Ovary (tissue), 9 donors: ENCODE measurements around the gene IPO7. TPM values are rescaled to one million over a fixed set of nuclear protein-coding genes. Genes with fewer than 3 reads are reported as not detected.

Experiments
- DNase-seq, 5 donors: peaks; one replicate each; pipeline ENCODE4 v3.0.0-alpha.2; 2019 to 2020
- H3K27ac ChIP-seq, 2 donors: fragments of 200-600 bp; one replicate each; pipeline versions ENCODE4 v1.5.1 to v1.8.0; 2019 to 2022
- H3K27me3 ChIP-seq: fragments of 200-600 bp; one replicate; pipeline ENCODE4 v1.8.0; 2022
- H3K36me3 ChIP-seq: fragments of 200-600 bp; sonication (generic); one replicate; pipeline ENCODE4 v1.5.1; 2019
- H3K4me1 ChIP-seq: one replicate; pipeline ENCODE4 v1.8.1; 2013; ENCODE audit warnings: mild to moderate bottlenecking, moderate library complexity; ENCODE audit not compliant: insufficient read depth
- H3K4me3 ChIP-seq: fragments of 200-600 bp; sonication (generic); one replicate; pipeline ENCODE4 v1.5.1; 2017
- H3K9me3 ChIP-seq, 2 donors: fragments of 200-600 bp in 1 of 2; sonication (generic) in 1 of 2; one replicate each; pipeline versions ENCODE4 v1.5.1 to v1.8.1; 2013 to 2019; ENCODE audit warnings: mild to moderate bottlenecking in 1 of 2, moderate library complexity in 1 of 2
- EP300 ChIP-seq: sonication (generic); formaldehyde crosslinking; IDR thresholded peaks from one replicate; pipeline ENCODE4 v1.6.1; 2017; ENCODE audit warnings: antibody characterized with exemption
- POLR2A ChIP-seq: fragments of 450-650 bp; IDR thresholded peaks from one replicate; pipeline ENCODE4 v1.6.1; 2017; ENCODE audit warnings: antibody characterized with exemption, mild to moderate bottlenecking, moderate library complexity
- WGBS, 3 donors: extraction: QIAGEN DNeasy Blood & Tissue Kit in 1 of 3; methylation state at CpG; one replicate each; pipeline versions ENCODE4 v1.1.5 to v1.1.7; 2013 to 2017; 5-methylcytosine and 5-hydroxymethylcytosine counted together
- intact Hi-C, 4 donors: fragments of 100-400 bp; cut with DNase I; formaldehyde crosslinking; loops; one replicate each; pipeline versions ENCODE4 v1.11.0 to v1.15.1; 2022 to 2023
- polyA plus RNA-seq, 2 donors: library from polyadenylated mRNA; stranded (reverse); fragments of 200-250 nt in 1 of 2; fragments of 350-450 nt in 1 of 2; fragmentation: Illumina TruSeq in 1 of 2; extraction: RNeasy Lipid Tissue Mini Kit (QIAGEN cat#74804) in 1 of 2; gene quantifications; one replicate each; pipeline ENCODE4 v1.2.3, GENCODE V29; 2013 to 2014
- total RNA-seq, 7 donors: library from RNA; depleted of rRNA in 2 of 7; stranded (reverse); fragments of >200 nt in 2 of 7; fragmentation: NEBNext Ultra II Directional in 3 of 7; extraction: Animal tissue kit (Norgen Biotek cat#: 25700) in 3 of 7; gene quantifications; one replicate each; pipeline versions ENCODE4 v1.1.0 to v1.2.4, GENCODE V29; 2016 to 2023
- TF ChIP-seq, protein P1 (sequence below), 3 donors: fragments of 450-650 bp in 2 of 3; fragments of 200-600 bp in 1 of 3; IDR thresholded peaks; one replicate each; pipeline versions ENCODE4 v1.5.1 to v1.8.0; 2016 to 2022; ENCODE audit warnings: antibody characterized with exemption in 3 of 3, mild to moderate bottlenecking in 1 of 3
- donor health status: DM: no; HTN: no; CAD: no; lungs with moderate emphysema.
- donor health status: DM: no; HTN: no; CAD: no.
- donor health status: Bipolar disorder and iron deficiency.
- donor health status: DM: yes; HTN: yes; CAD: no.
- donor health status: DM: no; HTN: no; CAD: no.
- donor health status: DM: yes; HTN: yes; CAD: no.

The IPO7 gene
- total and polyA plus RNA-seq, 9 donors: 32.3 to 122 (median 100) TPM

DNA sequence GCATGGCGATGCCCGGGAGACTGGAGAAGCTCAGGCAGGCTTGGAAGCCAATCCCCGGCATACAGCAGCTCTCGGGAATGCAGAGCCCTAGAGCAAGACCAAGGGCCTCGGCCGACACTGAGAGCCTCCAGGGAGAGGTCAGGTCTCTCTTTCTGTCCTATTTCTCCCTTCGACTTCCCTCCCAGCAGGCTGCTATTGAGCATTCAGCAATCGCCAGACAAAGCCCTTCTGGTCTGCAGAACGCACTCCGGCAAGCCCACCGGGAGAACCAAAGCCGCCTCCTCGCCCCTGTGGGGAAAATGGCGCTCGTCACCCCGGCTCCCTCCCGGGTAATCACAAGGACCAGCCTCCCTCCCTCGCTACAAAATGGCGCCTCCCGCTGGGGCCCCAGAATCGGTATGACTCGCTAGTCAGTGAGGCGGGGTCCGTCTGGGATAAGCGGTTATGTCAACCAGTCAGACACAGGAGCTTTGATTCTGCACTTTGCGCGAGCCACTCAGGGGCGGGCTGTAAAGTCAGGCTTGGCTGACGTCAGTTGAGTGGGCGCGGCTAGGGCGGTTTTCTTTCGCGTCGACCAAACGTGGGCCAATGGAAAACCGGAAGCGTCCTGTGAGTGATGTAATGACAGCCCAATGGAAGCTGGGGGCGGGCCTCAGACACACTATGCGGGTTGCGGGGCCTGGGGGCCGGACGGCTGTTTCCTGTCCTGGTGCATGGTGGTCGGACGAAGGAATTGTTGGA is 76.0 kb downstream of the IPO7 start, which contains the start of gene ZNF143:
Gene ZNF143, plus strand, starts transcription at position 691 of the 741 bp plus-strand sequence. CDS start 10,297 bp downstream, outside the sequence.
- peak; percentile 98 for TF ChIP-seq POLR2A
- TF ChIP-seq, protein P1, sequence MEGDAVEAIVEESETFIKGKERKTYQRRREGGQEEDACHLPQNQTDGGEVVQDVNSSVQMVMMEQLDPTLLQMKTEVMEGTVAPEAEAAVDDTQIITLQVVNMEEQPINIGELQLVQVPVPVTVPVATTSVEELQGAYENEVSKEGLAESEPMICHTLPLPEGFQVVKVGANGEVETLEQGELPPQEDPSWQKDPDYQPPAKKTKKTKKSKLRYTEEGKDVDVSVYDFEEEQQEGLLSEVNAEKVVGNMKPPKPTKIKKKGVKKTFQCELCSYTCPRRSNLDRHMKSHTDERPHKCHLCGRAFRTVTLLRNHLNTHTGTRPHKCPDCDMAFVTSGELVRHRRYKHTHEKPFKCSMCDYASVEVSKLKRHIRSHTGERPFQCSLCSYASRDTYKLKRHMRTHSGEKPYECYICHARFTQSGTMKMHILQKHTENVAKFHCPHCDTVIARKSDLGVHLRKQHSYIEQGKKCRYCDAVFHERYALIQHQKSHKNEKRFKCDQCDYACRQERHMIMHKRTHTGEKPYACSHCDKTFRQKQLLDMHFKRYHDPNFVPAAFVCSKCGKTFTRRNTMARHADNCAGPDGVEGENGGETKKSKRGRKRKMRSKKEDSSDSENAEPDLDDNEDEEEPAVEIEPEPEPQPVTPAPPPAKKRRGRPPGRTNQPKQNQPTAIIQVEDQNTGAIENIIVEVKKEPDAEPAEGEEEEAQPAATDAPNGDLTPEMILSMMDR (IDR thresholded peaks at IDR 0.05): peak in 1 of 3 donors; percentile 20
- peak; percentile 16 for TF ChIP-seq EP300
- H3K4me1 ChIP-seq: peaks cover 7% of the 10 kb centered on the region
- no peaks in the 10 kb centered on the region for H3K9me3 ChIP-seq
- intact Hi-C loops: loop anchor here in 2 of 4 donors (2.0 to 5.0 kb wide), 4 partner anchors 98 to 152 kb away; partner anchors contain the start of gene WEE1 (in 1 of the 2)
- peak within 1 kb of the TSS; percentile 99 to 100 for H3K27ac ChIP-seq
- DNase-seq: peak; percentile 100
- WGBS, 3 donors: 0% methylated on average over 45 of the region's 45 CpGs
- H3K36me3 ChIP-seq: no peaks in the 10 kb centered on the region
- H3K27me3 ChIP-seq: no peaks in the 10 kb centered on the region
- peak within 1 kb of the TSS; percentile 98 for H3K4me3 ChIP-seq

DNA sequence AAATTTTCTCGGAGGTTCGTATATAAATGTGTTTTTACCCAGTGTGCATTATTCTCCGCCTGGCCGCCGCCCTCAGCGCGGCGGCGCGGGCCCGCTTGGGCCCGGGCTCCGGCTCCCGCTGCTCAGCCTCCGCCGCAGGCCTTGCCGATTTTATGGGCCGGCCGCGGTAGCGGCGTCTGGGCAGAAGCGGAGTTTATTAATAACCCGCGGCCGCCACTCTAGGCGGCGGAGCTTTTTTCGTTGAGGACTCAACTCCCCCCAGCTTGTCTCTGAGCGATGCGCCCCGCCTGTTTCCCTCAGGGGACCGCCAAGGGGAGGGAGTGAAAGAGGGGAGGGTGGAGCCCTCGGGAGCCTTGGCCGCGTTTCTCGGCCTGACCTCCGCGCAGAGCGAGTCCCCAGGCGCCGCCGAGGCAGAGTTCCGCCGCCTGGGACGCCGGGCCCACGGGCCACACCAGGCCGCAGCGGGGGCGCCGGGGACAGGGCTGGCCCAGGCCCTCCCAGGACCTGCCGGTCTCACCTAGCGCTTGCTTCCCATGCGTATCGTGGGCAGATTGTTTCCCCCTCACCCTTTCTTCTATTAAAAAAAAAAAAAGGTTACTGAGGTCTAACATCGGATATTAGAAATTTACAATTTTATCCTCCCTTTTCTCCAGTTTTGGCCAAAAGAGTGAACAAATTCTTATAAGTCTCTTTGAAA is 76.8 kb downstream of the IPO7 start:
- Histone ChIP-seq H3K27me3 (no peaks in the 10 kb centered on the region), H3K4me3 (peak overlapping the region; percentile 95), H3K27ac (peak overlapping the region; percentile 99 to 100), H3K4me1 (peaks cover 7% of the 10 kb centered on the region), H3K36me3 (no peaks in the 10 kb centered on the region), H3K9me3 (no peaks in the 10 kb centered on the region)
- peak; percentile 83 for TF ChIP-seq POLR2A
- no peak for TF ChIP-seq EP300
- TF ChIP-seq, protein P1 (IDR thresholded peaks at IDR 0.05): peak in 2 of 3 donors; percentile 13 to 22
- DNase-seq: peak; percentile 90 to 92 (median 90)
- WGBS, 3 donors: 0 to 1% (median 0%) methylated on average over 50 to 57 of the region's 57 CpGs
- intact Hi-C loops: loop anchor here in 2 of 4 donors (2.0 to 5.0 kb wide), 4 partner anchors 99 to 152 kb away; partner anchors contain the start of gene WEE1 (in 1 of the 2)

DNA sequence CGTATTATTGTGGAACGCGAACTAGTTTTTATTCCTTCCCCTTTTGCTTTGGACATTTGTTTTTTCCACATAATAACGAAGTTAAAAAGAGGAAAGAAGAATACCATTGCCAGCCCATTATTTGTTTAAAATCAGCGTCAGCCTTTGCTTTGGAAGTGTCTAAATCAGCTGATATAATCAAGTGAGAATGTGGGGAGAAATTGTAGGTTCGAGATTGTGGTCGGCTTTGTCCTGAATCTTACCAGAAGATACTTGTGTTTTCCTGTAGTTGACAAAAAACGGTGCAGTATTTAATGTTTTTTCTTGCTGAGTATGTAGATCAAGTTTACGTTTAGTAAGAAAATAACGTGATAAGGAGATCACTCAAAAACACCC is 77.3 kb downstream of the IPO7 start:
- Histone ChIP-seq H3K27me3 (no peaks in the 10 kb centered on the region), H3K27ac (peak overlapping the region; percentile 99 to 100), H3K4me3 (peak overlapping the region; percentile 95), H3K9me3 (no peaks in the 10 kb centered on the region), H3K4me1 (peaks cover 7% of the 10 kb centered on the region), H3K36me3 (no peaks in the 10 kb centered on the region)
- no peak for TF ChIP-seq POLR2A
- TF ChIP-seq EP300: no peak
- TF ChIP-seq, protein P1 (IDR thresholded peaks at IDR 0.05): peak in 1 of 3 donors; percentile 6
- 0 to 2% (median 1%) methylated on average over 10 of the region's 10 CpGs for WGBS, 3 donors
- DNase-seq: no peak
- intact Hi-C loops: loop anchor here in 2 of 4 donors (2.0 to 5.0 kb wide), 4 partner anchors 99 to 151 kb away; partner anchors contain the start of gene WEE1 (in 1 of the 2)

DNA sequence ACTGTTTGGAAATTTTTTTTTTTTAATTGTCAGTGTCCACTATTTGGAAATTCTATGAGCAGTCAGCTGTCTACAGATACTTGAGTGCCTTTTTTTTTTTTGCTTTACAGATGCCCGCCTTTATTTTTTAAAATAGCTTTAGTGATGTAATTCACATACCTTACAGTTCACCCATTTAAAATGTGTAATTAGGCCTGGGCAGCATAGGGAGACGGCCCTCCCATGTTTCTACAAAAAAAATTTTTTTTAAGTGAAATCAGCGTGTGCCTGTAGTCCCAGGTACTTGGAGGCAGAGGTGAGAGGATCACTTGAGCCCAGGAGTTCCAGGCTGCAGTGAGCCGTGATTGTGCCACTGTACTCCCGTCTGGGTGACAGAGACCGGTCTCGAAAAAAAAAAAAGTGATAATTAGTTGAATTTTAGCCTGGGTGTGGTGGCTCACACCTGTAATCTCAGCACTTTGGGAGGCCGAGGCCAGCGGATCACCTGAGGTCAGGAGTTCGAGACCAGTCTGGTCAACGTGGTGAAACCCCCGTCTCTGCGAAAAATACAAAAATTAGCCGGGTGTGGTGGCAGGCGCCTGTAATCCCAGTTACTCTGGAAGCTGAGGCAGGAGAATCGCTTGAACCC is 77.8 kb downstream of the IPO7 start:
- H3K4me1 ChIP-seq: peaks cover 7% of the 10 kb centered on the region
- intact Hi-C loops: loop anchor here in 2 of 4 donors (5.0 kb wide), 2 partner anchors 100 to 150 kb away; no protein-coding TSS in a partner anchor
- no peaks in the 10 kb centered on the region for H3K36me3 ChIP-seq
- no peaks in the 10 kb centered on the region for H3K9me3 ChIP-seq
- DNase-seq: no peak
- no peak for TF ChIP-seq POLR2A
- no peak for TF ChIP-seq EP300
- TF ChIP-seq, protein P1 (IDR thresholded peaks at IDR 0.05): no peak
- peak overlapping the region in 1 of 2 donors; percentile 99 for H3K27ac ChIP-seq
- H3K27me3 ChIP-seq: no peaks in the 10 kb centered on the region
- WGBS, 3 donors: 82 to 83% (median 82%) methylated on average over 16 of the region's 16 CpGs
- H3K4me3 ChIP-seq: peak overlapping the region; percentile 95
